HG03066 (cell line): ENCODE data around the gene MORN1.
"Not testable (repeated sequence)": the region's sequence is repeated elsewhere in the genome, so short reads cannot be mapped to it uniquely, and the experiment has no call there.

ENCODE experiments used
- ATAC-seq: cut with Tn5 transposase; IDR thresholded peaks from one replicate; pipeline ENCODE4 v1.9.1; 2021; ENCODE audit warnings: low read depth; ENCODE audit not compliant: unreplicated experiment

Gene MORN1

DNA sequence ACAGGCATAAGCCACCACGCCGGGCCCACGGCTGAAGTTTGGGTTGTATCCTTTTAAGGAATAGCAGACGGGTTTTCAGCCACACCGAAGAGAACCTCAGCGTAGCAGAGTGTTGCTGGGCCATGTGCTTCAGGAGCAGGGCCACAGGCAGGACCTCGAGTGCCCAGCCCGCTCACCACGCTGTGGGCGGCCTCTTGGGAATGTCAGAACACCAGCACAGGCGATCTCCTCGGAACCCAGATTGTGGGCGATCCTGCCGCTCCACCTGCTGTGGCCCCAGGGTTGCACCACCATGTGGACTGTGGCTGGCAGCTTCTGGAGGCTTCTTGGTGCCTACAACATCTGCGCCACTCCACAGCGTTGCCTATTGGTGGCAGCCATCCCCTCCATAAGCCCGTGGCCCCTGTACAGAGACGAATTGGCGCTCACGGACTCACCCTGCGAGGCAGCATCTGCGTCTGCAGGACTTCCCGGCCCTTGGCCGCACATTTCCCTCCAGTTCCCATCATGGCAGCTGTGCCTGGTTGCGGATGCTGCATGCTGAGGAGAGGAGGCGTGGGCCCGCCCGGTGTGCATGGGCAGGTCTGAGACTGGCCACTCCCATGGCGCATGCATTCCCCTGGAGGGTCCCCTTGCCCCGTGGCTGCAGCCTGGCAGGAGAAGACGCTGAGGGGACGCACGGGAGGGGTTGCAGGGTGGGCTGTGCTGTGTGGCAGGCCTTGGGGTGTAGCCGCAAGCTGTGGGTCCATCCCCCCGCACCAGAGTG lies 93.9 kb downstream of the MORN1 start:
- no peak for ATAC-seq

DNA sequence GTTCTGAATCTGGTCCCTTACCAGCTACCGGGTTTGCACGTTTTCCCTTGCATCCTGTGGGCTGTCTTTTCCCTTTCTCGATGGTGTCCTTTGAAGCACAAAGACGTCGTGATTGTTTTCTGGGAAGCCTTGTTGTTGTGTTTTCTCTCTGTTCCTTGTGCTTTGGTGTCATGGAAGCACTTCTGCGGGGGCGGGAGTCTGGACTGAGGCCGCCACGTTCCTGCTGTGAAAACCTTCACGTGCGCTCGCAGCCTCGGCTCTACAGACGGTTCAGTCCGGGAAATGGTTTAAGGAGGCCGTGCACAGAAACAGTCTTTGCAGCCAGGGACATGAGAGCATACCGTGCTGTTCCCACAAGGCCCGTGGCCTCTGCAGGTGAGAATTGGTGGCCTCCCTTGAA lies 94.7 kb downstream of the MORN1 start:
- no peak for ATAC-seq

DNA sequence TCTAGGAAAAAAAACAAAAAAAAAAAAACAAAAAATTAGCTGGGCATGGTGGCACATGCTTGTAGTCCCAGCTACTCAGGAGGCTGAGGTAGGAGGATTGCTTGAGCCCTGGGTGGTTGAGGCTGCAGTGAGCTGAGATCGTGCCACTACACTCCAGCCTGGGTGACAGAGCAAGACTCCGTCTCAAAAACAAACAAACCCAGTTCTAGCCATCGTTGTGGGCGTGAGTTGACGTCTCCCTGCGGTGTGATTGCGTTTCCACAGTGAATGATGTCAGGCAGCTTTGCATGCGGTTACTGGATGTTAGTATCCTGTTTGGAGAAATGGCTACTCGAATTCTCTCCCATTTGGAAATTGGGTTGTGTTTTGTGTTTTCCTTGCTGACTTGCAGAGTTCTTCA lies 95.1 kb downstream of the MORN1 start:
- ATAC-seq: not testable (repeated sequence)

DNA sequence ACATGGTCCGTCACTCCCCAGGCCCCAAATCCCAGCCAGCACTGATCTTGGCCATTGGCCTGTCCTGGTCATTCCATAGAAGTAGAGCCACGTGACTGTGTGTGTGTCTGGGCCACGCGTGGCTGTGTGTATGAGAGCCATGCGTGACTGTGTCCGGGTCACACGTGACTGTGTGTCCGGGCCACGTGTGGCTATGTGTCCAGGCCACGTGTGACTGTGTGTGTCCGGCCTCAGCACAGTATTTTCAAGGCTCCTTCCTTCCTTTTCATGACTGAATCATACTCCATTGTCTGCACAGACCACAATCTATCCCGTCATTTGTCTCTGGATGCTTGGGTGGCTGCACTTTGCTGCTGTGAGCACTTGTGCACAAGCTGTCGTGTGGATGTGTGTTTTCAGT lies 95.8 kb downstream of the MORN1 start:
- ATAC-seq: no peak

DNA sequence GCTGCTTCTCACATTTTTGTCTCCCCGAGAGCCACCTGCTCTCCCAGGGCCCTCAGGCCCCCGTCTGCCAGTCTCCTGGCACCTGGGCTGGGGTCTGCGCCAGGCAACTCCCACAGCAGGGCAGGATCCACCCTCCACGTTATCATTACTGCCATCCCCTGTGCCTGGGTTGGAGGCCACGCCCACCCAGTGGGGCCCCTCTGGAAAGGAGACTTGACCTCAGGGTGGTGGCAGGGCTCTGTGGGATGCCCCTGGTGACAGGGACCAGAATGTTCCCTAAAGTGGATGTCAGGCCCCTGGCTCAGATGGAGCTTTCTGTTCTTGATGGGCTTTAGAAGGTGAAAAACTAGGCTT lies 96.7 kb downstream of the MORN1 start:
- ATAC-seq: no peak

DNA sequence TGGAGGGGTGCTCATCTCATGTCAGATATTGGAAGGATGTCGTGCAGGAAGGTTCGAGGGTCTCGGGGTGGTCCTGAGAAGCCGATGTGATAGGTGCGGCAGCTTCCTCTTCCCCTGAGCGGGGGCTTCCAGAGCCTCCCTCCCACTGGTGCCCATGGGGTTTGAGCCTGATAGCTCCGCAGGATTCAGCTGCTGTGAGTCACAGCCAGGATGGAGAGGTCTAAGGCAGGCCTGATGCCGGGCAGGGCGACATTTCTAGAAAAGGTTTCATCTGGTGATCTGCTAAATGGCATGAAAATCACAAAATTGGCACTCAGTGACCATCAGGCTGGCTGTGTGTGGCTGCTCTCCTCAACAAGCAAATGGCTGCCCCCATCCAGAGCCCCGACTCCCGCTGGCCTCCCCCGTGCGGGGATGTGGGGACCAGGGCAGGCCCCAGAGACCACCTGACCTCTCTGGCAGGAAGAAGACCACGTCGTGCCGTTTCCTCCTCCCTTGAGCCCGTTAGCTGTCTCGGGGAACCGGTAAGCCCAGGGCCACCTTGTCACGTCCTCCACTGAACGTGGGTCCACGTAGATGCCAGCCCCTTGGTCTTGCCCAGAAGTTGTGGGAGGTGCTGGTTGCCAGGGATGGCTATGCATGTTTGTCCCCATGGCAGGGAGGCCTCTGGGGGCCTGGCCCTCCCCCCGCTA lies 97.2 kb downstream of the MORN1 start:
- ATAC-seq: no peak

DNA sequence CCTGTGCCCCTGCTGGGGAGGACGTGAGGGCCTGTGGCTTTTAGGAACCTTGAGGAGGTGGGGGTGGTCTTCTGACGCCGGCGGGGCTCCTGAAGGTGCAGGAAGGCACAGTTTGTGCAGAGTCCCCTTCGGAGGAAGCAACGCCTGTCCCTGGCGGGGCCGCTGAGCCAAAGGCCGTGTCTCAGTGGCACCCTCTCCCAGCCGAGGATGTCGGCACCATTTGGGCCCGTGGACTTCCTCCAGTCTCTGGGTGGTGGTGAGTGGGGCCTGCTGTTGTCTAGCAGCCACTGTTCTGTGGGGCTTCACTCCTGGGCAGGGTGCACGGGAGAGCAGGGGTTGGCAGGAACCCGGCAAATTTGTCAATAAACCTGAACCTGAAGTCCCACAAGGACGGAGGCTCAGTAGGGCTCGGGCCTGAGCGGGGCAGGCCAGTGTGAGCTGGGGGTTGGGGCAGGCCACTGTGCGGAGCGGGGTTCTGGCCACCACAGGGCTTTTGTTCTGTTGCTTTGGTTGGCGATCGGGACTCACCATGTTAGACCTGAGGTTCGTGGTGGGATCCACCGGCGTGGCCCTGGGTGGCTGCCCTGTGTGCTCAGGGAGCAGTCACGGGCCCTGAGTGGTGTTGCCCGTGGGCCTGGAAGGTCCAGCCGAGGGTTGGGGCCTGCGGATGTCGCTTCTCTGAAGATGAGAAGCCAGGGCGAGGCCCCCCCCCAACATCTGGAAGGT lies 98.5 kb downstream of the MORN1 start:
- no peak for ATAC-seq

DNA sequence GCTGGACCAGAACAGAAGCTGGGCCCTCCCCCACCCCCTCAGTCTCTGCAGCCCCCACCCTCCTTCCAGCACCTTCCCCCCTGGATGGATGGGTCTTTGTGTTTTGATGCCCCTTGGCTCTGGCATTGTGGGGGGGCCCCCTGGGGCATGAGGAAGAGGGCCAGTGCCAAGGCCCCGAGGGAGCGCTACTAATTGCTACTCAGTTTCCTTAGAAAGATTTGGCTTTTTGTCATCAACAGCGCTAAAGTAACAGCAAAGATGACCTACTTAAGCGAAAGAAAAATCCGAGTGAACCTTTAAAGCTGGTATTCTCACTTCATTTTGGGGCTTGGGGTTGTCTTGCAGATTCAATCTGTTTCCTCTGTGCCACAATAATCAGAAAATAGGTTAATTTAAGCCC lies 99.8 kb downstream of the MORN1 start:
- no peak for ATAC-seq

DNA sequence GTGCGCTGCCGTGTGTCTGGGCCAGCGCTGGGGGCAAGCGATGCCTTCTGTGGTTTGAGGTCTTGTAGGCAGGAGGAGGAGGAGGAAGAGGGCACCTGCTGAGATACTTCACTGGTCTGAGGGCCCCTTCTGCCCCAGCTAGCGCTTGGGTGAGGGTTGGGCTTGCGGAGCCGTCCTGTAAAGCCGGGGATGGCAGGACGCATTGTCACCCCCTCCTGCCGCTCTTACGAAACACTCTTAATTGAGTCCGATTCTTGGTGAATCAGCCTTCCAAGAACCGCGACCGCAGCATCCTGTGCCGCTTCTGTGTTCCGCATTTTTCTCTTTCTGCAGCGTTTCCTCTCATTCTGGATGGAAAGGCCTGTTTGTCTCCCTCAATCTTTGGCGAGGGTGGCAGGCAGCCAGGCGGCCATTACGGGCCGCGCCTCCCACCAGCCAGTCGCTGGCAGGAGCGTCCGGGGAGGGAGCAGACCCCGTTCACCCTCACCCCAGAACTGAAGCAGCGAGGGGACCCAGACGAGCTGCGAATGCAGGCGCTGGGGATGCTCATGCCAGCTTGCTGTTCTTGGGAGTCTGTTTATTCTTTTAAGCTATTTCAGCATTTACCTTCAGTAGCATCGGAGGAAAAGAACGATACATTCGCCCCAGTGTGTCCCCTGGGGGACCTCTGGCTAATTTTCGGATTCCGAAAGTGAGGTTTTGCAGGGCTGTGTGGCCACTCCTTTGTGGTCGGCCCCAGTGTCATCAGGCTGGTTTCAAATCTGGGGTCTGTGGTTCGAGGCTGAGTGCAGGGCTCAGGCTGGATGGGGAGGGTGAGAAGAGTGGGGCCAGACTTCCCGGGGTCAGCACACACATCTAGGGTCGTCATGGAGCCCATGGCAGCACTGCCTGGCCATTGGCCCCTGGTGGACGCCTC lies 100.5 kb downstream of the MORN1 start:
- ATAC-seq: no peak

DNA sequence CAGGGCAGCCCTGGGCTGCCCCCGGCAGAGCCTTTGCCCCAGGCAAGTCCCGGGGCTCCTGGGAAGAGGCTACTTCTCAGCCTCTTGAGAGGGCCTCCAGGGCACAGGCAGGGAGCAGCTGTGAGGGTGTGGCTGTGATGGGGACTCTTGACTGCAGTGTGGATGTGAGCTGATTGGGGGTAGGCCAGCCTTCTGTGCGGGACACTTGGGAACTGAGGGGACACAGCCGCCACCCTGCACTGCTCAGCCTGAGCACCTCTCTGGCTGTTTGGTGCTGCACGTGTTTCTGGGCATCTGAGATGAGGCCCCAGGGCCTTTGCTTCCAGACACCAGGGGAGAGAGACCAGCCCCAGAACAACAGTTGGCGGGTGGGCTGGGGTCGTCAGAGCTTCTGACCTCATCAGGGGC lies 101.2 kb downstream of the MORN1 start:
- ATAC-seq: no peak

DNA sequence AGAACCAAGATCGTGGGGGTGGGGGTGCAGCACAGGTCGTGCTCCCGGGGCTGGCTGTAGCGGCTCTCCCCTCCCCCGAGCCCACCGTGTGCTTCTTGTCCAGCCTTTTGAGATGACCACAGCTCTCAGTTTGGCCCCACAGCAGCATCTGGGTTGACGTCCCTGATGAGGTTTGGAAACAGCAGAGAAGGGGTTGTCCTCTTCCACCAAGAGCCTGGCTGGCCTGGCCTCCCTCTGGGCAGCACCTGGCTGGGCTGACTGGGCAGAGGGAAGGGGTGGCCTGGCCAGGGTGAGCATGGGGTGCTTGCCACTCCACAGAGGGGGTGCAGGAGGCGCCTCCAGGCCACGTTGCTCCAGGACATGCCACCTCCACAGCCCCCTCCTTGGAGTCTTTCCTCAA lies 101.7 kb downstream of the MORN1 start:
- no peak for ATAC-seq

DNA sequence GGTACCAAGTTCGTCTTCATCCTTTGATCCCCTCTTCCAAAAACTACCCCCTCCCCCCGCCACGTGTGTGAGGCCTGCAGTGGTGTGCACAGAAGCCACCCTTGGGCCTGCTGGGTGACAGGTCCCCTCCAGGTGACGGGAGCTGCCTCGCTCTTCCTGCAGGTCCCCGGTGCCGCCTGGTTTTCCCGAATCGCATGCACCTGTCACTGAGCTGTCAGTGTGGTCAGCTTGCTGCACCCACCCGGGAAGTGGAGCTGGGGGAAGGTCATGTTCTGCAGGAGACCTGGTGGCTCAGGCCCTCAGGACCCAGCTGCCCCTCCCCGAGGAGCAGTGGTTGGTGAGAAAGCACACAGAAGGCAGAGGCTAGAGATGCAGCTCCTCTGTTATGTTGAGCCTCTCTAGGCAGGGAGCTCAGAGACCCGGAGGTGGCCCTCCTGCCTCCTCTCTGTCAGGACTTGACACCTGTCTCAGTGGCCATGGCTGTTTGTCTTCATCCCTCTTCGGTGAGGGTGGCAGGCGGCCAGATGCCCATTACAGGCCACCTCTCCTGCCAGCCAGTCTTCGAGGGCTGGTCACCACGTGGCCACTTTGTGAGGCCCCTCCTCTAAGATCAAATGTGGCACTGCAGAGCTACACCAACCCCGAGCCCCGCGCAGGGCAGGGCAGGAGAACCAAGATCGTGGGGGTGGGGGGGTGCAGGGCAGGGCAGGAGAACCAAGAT lies 102.4 kb downstream of the MORN1 start:
- no peak for ATAC-seq

DNA sequence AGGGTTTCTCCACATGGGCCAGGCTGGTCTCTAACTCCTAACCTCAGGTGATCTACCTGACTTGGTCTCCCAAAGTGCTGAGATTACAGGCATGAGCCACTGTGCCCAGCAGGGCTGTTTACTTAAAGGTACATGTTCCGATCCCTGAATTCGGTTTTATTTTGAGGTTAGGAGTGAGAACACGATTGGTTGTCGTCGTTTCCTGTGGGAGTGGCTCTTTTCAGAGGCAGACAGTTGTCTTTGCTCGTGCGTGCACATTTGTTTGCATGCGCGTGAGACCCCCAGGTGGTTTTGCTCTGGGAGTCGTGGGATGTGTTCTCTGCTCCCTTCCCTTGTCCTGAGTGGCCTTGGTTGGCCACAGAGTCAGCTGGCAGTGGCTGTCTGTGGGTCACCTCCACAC lies 103.0 kb downstream of the MORN1 start:
- ATAC-seq: no peak

DNA sequence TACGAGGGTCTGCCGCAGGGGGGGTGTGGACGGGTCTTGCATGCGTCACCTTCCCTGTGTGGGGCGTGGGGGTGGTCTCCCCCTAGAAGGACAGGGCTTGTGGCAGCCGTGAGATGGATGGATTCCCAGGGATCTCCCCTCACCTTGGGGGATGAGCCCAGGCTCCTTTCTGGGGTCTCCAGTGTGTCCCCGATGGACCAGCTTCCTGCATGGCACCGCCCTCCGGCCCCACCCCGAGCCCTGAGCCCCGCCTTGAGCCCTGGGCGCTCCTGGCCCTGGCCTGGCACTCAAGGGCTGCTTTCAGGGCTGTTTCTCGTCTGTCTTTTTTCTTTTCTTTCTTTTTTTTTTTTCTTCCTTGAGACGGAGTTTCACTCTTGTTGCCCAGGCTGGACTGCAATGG lies 103.7 kb downstream of the MORN1 start:
- no peak for ATAC-seq

DNA sequence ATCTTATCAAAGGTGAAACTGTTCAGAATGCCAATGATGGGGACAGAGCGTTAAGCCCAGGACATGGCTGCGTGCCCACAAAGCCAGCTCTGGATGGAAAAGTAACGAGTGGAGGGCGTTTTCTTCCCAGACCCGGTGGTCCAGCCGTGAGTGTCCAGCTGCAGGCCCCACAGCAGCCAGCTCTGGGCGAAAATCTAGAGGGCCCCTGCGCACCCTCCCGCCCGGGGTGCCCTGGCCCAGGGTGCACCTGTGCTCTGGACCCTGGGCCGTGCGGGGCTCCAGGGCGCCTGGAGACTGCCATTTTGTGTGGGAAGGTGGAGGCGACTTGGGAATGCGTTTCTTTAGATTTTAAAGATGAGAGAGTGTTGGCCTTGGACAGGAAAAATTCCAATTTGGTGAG lies 104.4 kb downstream of the MORN1 start:
- no peak for ATAC-seq

DNA sequence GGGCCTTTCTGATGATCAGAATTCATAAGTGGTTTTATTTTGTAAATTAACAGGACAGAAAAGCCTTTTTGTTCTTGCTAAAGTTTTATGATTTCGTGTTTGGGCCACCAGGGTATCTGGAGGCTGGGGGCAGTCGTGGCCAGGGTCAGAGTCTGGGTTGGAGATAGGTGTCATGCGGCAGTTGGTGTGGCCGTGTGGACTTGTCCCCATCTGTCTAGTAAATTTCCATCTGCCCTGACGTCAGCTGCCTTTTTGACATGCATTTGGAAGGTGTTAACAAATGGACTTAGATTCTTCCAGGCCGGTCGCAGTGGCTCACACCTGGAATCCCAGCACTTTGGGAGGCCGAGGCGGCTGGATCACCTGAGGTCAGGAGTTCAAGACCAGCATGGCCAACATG lies 106.4 kb downstream of the MORN1 start:
- ATAC-seq: no peak

DNA sequence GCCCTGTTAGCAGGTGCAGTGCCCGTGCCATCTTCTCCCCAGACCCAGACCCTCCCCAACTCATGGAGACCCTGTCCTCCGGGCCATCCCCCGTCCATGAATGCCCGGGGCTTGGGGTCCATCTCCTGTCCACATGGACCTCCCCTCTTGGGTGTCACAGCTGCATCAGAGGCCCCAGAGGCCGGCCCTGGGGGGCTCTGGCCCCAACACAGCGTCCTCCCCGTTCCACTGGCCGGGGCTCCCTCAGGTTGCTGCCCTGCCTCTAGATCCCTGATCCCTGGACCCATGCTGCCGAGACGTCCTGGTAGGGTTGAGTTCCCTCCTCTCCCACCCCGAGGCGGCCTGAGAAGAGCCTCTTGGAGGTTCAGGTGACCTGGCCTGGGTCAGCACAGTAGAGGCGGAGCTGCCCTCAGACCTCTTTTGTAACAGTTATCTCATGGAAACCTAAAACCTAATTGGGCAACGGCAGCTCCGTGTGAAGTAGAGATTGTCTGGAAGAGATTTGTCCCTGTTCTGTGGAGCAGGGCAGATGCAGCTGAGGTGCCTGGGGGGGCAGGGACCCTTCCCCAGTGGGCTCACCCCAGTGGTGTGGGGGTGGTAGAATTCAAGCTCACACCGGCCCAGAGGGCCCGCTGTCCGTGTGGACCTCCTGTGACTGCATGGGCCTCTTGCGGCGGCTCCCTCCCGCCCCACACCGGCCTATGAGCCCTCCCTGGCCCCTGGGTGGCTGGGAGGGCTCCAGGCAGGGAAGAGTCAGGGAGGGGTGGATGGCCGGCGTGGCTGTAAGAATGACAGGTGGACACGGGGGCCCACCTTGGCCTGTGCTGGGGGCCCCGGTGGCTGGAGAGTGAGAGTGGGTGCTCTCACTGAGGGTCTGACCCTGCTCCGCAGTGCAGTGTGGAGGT lies 107.1 kb downstream of the MORN1 start:
- ATAC-seq: no peak

DNA sequence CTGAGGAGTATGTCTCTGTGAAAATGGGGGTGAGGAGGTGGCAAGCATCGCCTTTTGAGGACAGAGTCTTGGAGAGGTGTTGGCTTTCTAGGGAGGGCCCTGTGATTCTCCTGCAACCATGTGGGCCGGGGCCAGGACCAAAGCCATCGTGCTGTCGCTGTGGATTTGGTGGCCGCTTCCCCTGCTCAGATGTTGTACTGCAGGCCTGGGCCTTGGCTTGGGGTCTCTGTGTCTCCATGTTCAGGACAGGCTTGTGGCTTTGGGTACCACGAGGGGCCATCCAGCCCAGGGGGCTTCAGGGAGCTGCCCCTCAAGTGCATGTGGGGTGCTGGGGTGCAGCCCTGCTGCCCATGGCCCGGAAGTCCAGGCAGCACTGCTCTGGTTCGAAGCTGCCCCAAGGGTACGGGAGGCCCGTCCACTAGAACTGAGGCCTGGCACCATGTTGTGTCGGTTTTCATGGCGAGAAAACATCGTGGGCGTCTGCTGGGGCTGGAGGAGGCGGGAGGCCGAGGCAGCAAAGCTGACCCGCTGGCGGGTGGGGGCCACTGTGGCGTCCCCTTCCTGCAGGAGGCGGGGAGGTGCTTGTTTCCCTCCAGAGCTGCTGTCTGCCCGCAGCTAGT lies 107.9 kb downstream of the MORN1 start:
- no peak for ATAC-seq
